Nephron progenitor cell (in vitro differentiated cells): ENCODE measurements around the gene GAGE13.
A peak's percentile ranks its signal among the peaks of the same experiment; 100 is the strongest.
"Not testable (repeated sequence)": the region's sequence is repeated elsewhere in the genome, so short reads cannot be mapped to it uniquely, and the experiment has no call there.

Experiments
- DNase-seq: peaks from one replicate; pipeline ENCODE4 v3.0.0; 2021
- H3K27ac Mint-ChIP-seq: 2 replicates; pipeline ENCODE4 v1.8.0; 2021; ENCODE audit warnings: mild to moderate bottlenecking, moderate library complexity, mixed read lengths
- H3K27me3 Mint-ChIP-seq: 2 replicates; pipeline ENCODE4 v1.8.0; 2021; ENCODE audit warnings: mild to moderate bottlenecking, low read depth, mixed read lengths; ENCODE audit not compliant: poor library complexity
- H3K36me3 Mint-ChIP-seq: 2 replicates; pipeline ENCODE4 v1.8.0; 2021; ENCODE audit warnings: low read depth, mixed read lengths
- H3K4me1 Mint-ChIP-seq: 2 replicates; pipeline ENCODE4 v1.8.0; 2021; ENCODE audit warnings: mixed read lengths
- H3K4me3 Mint-ChIP-seq: 2 replicates; pipeline ENCODE4 v1.8.0; 2021; ENCODE audit warnings: mild to moderate bottlenecking, moderate library complexity, mixed read lengths
- H3K9me3 Mint-ChIP-seq: 2 replicates; pipeline ENCODE4 v1.8.0; 2021; ENCODE audit warnings: mild to moderate bottlenecking, moderate library complexity, mixed read lengths
- CTCF ChIP-seq: fragments of 200-600 bp; sonication (generic); IDR thresholded peaks from 2 replicates; pipeline ENCODE4 v1.5.0; 2021; ENCODE audit warnings: antibody characterized with exemption

The GAGE13 gene

GRCh38 chrX:49331282-49331681, at the start of gene GAGE13:
Gene GAGE13 (plus strand): TSS chrX:49331582. CDS start chrX:49332738, 1,156 bp downstream.
- not testable (repeated sequence) for H3K9me3 Mint-ChIP-seq, H3K27me3 Mint-ChIP-seq, H3K4me1 Mint-ChIP-seq, H3K36me3 Mint-ChIP-seq, DNase-seq, H3K4me3 Mint-ChIP-seq, H3K27ac Mint-ChIP-seq

- Mint-ChIP-seq H3K27ac (peak overlapping the region; percentile 38), H3K4me1 (peaks cover 17% of the 10 kb centered on the region), H3K36me3 (peaks cover 11% of the 10 kb centered on the region), H3K4me3 (peak overlapping the region; percentile 6), H3K9me3 (peaks cover 48% of the 10 kb centered on the region), H3K27me3 (no peaks in the 10 kb centered on the region)
- DNase-seq, result peak; percentile 12
- no peak for TF ChIP-seq CTCF
These were observed 48.8 kb upstream of the GAGE13 start for GRCh38 chrX:49282647-49283011.

- Mint-ChIP-seq H3K27me3 (no peaks in the 10 kb centered on the region), H3K9me3 (peaks cover 45% of the 10 kb centered on the region), H3K27ac (no peak overlapping the region), H3K36me3 (peaks cover 11% of the 10 kb centered on the region), H3K4me3 (no peak overlapping the region), H3K4me1 (peaks cover 11% of the 10 kb centered on the region)
- no peak for DNase-seq
- TF ChIP-seq CTCF, result no peak
These were observed 47.2 kb upstream of the GAGE13 start for GRCh38 chrX:49284212-49284611.

GRCh38 chrX:49286136-49286535, 45.2 kb upstream of the GAGE13 start:
- H3K4me3 Mint-ChIP-seq, result no peak overlapping the region
- peaks cover 42% of the 10 kb centered on the region for H3K9me3 Mint-ChIP-seq
- H3K27me3 Mint-ChIP-seq, result peaks cover 1% of the 10 kb centered on the region
- no peak for DNase-seq
- H3K27ac Mint-ChIP-seq, result no peak overlapping the region
- peaks cover 7% of the 10 kb centered on the region for H3K36me3 Mint-ChIP-seq
- peaks cover 11% of the 10 kb centered on the region for H3K4me1 Mint-ChIP-seq
- TF ChIP-seq CTCF, result no peak

- peaks cover 12% of the 10 kb centered on the region for H3K4me1 Mint-ChIP-seq
- H3K4me3 Mint-ChIP-seq, result no peak overlapping the region
- H3K27me3 Mint-ChIP-seq, result peaks cover 4% of the 10 kb centered on the region
- H3K9me3 Mint-ChIP-seq, result peaks cover 44% of the 10 kb centered on the region
- H3K36me3 Mint-ChIP-seq, result peaks cover 6% of the 10 kb centered on the region
- no peak for TF ChIP-seq CTCF
- DNase-seq, result no peak
- no peak overlapping the region for H3K27ac Mint-ChIP-seq
These were observed 44.8 kb upstream of the GAGE13 start for GRCh38 chrX:49286581-49286980.

GRCh38 chrX:49287665-49288064, 43.7 kb upstream of the GAGE13 start:
- H3K9me3 Mint-ChIP-seq, result peaks cover 45% of the 10 kb centered on the region

More at GRCh38 chrX:49287665-49288064, 43.7 kb upstream of the GAGE13 start:
- no peak overlapping the region for H3K27ac Mint-ChIP-seq
- DNase-seq, result no peak
- no peak for TF ChIP-seq CTCF
- peaks cover 12% of the 10 kb centered on the region for H3K4me1 Mint-ChIP-seq
- peaks cover 3% of the 10 kb centered on the region for H3K36me3 Mint-ChIP-seq
- no peak overlapping the region for H3K4me3 Mint-ChIP-seq
- peaks cover 7% of the 10 kb centered on the region for H3K27me3 Mint-ChIP-seq
